T47D (cell line): Measurements from ENCODE around the gene PHYKPL.

Experiments
- DNase-seq, 2 experiments: peaks; one replicate each; pipeline versions ENCODE4 v3.0.0 to v3.0.0-alpha.2; 2011 to 2012; ENCODE audit warnings: low read depth in 1 of 2, low spot score in 1 of 2
- JUND ChIP-seq: IDR thresholded peaks from 2 replicates; pipeline ENCODE4 v1.6.1; 2012; ENCODE audit warnings: low read depth
- in situ Hi-C: cut with HindIII; loops from 2 replicates; pipeline ENCODE4 v1.10.0; 2016; ENCODE audit warnings: low sequenced_read_pairs, low pct_unique_long_range_greater_than_20kb

PHYKPL gene

GRCh38 chr5:178212241-178213002 lies 20.2 kb downstream of the PHYKPL start:
- DNase-seq, result no peak
- in situ Hi-C loops, result no loop called here
- TF ChIP-seq JUND, result no peak

- DNase-seq, result peak in 1 of 2 experiments; percentile 29
- TF ChIP-seq JUND, result no peak
- in situ Hi-C loops, result no loop called here
Observed at GRCh38 chr5:178211095-178212048, 21.2 kb downstream of the PHYKPL start.

GRCh38 chr5:178210686-178211085 lies 21.9 kb downstream of the PHYKPL start:
- in situ Hi-C loops, result no loop called here
- no peak for TF ChIP-seq JUND
- DNase-seq, result no peak

GRCh38 chr5:178210073-178210535 lies 22.5 kb downstream of the PHYKPL start:
- in situ Hi-C loops, result no loop called here

GRCh38 chr5:178209334-178210072 lies 23.1 kb downstream of the PHYKPL start:
- in situ Hi-C loops, result no loop called here
- no peak for DNase-seq
- no peak for TF ChIP-seq JUND

More at GRCh38 chr5:178210073-178210535, 22.5 kb downstream of the PHYKPL start:
- DNase-seq, result no peak
- TF ChIP-seq JUND, result no peak

GRCh38 chr5:178208540-178209227 lies 23.9 kb downstream of the PHYKPL start:
- in situ Hi-C loops, result no loop called here
- DNase-seq, result no peak

GRCh38 chr5:178207917-178208280 lies 24.7 kb downstream of the PHYKPL start:
- no peak for DNase-seq
- no peak for TF ChIP-seq JUND
- in situ Hi-C loops, result no loop called here

More at GRCh38 chr5:178208540-178209227, 23.9 kb downstream of the PHYKPL start:
- TF ChIP-seq JUND, result no peak

- peak in 1 of 2 experiments; percentile 78 for DNase-seq
- TF ChIP-seq JUND, result no peak
- in situ Hi-C loops, result no loop called here
Observed at GRCh38 chr5:178207183-178207916, 25.3 kb downstream of the PHYKPL start.

- no peak for DNase-seq
- in situ Hi-C loops, result no loop called here
- TF ChIP-seq JUND, result no peak
Observed at GRCh38 chr5:178206166-178207101, 26.2 kb downstream of the PHYKPL start.

- no peak for TF ChIP-seq JUND
- in situ Hi-C loops, result no loop called here
- no peak for DNase-seq
Observed at GRCh38 chr5:178205749-178206047, 26.9 kb downstream of the PHYKPL start.
